SJCRH30 (cell line): ENCODE results near the gene PLD1. TPM values are rescaled to one million over a fixed set of nuclear protein-coding genes. Genes with fewer than 3 reads are reported as not detected.

ENCODE experiments used
- DNase-seq, 2 experiments: peaks; one replicate each; pipeline ENCODE4 v3.0.0-alpha.2; 2015 to 2020
- H3K27ac ChIP-seq: fragments of 250-450 bp; sonication (Bioruptor Pico); 2 replicates; pipeline ENCODE4 v1.5.1; 2020; ENCODE audit warnings: mild to moderate bottlenecking, moderate library complexity
- H3K27me3 ChIP-seq: fragments of 250-450 bp; sonication (Bioruptor Pico); 2 replicates; pipeline ENCODE4 v1.5.1; 2020; ENCODE audit warnings: mild to moderate bottlenecking, moderate library complexity
- H3K36me3 ChIP-seq: fragments of 250-450 bp; sonication (Bioruptor Pico); 2 replicates; pipeline ENCODE4 v1.5.1; 2020; ENCODE audit warnings: mild to moderate bottlenecking, moderate library complexity
- H3K4me1 ChIP-seq: fragments of 250-450 bp; sonication (Bioruptor Pico); 2 replicates; pipeline ENCODE4 v1.5.1; 2020; ENCODE audit warnings: mild to moderate bottlenecking, moderate library complexity
- H3K4me3 ChIP-seq: fragments of 250-450 bp; sonication (Bioruptor Pico); 2 replicates; pipeline ENCODE4 v1.5.1; 2020; ENCODE audit warnings: mild to moderate bottlenecking, moderate library complexity
- H3K9me3 ChIP-seq: fragments of 250-450 bp; sonication (Bioruptor Pico); replicated peaks from 2 replicates; pipeline ENCODE4 v1.5.1; 2020; ENCODE audit warnings: mild to moderate bottlenecking, moderate library complexity
- total RNA-seq: library from RNA; depleted of rRNA; stranded (reverse); fragments of >200 nt; shearing (Covaris generic); gene quantifications from 2 replicates; pipeline ENCODE4 v1.2.3, GENCODE V29; 2014

Gene PLD1
- total RNA-seq, 1 experiment from 2014 or later = 5.2 TPM

DNA sequence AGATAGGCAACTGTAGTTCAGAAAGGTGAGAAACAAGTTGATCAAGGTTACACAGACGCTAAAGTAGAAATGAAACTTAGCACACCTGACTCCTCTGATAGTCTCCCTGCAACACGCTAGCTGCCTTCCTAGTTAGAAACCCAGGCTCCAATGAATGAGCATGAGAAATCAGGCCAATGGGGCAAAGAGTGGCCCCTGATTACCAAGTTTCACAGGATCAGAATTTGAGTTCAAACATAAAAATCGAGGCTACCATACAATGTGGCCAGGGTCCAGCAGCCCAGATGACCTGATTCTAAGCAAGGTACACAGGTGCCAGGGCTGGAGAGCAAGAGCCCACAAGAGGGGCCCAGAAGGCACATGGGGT is 7.7 kb downstream of the PLD1 start:
- H3K27me3 ChIP-seq = no peaks in the 10 kb centered on the region
- no peak for DNase-seq
- H3K9me3 ChIP-seq = no peaks in the 10 kb centered on the region
- H3K27ac ChIP-seq = no peak overlapping the region
- H3K36me3 ChIP-seq = no peaks in the 10 kb centered on the region
- H3K4me1 ChIP-seq = no peaks in the 10 kb centered on the region
- H3K4me3 ChIP-seq = no peak overlapping the region

DNA sequence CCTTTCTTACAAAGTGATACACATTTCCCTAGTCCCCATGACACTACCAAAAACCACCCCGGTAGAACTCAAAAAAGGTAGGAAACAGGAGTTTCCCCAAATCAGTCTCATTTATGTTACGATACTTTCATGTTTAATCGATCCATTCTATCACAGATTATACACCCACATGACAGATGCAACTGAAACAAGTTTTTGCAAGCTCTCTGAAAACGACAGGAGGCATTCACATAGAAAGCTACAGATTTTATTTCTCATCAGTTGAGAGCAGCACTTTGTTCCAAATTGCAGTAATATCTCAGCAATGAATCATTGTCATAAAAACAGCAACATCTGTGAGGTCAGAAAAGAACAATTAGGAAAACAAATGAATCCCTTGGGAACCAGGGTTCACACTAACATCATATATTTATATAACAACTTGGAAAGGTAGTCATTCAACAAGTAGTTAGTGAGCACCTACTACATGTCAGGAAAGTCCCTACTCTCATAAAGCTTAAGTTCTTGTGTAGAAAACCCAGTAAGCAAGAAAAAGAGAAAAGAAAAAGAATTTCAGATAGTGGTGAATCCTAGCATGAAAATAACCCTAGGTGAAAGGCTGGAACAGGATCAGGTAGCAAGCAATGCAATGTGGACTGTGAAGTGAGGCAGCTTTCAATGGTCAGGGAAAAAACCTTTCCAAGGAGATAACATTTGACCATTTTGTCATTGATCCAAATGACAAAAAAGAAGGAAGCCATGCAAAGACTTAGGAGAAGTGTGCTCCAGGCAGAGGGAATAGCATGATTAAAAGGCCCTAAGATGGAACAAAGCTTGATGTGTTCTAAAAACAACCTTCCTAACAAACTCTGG is 8.3 kb downstream of the PLD1 start:
- H3K4me3 ChIP-seq = no peak overlapping the region
- no peak overlapping the region for H3K27ac ChIP-seq
- no peaks in the 10 kb centered on the region for H3K9me3 ChIP-seq
- no peak for DNase-seq
- H3K36me3 ChIP-seq = no peaks in the 10 kb centered on the region
- no peaks in the 10 kb centered on the region for H3K27me3 ChIP-seq
- no peaks in the 10 kb centered on the region for H3K4me1 ChIP-seq

- Histone ChIP-seq H3K4me1 (no peaks in the 10 kb centered on the region), H3K9me3 (no peaks in the 10 kb centered on the region), H3K27me3 (no peaks in the 10 kb centered on the region), H3K4me3 (no peak overlapping the region), H3K27ac (no peak overlapping the region), H3K36me3 (no peaks in the 10 kb centered on the region)
- DNase-seq = no peak
These were observed 10.8 kb downstream of the PLD1 start for GRCh38 chr3:171799501-171799900.

GRCh38 chr3:171797873-171798272 is 12.4 kb downstream of the PLD1 start:
- Histone ChIP-seq H3K36me3 (no peaks in the 10 kb centered on the region), H3K27me3 (no peaks in the 10 kb centered on the region), H3K4me1 (no peaks in the 10 kb centered on the region), H3K9me3 (no peaks in the 10 kb centered on the region), H3K27ac (no peak overlapping the region), H3K4me3 (no peak overlapping the region)
- no peak for DNase-seq

- H3K36me3 ChIP-seq = no peaks in the 10 kb centered on the region
- H3K4me3 ChIP-seq = no peak overlapping the region
- DNase-seq = no peak
- H3K4me1 ChIP-seq = peaks cover under 1% of the 10 kb centered on the region
- H3K27ac ChIP-seq = no peak overlapping the region
- H3K9me3 ChIP-seq = no peaks in the 10 kb centered on the region
- no peaks in the 10 kb centered on the region for H3K27me3 ChIP-seq
These were observed 13.0 kb downstream of the PLD1 start for GRCh38 chr3:171797265-171797679.

GRCh38 chr3:171796625-171797264 is 13.5 kb downstream of the PLD1 start:
- Histone ChIP-seq H3K4me3 (no peak overlapping the region), H3K9me3 (no peaks in the 10 kb centered on the region), H3K4me1 (peaks cover 6% of the 10 kb centered on the region), H3K27ac (no peak overlapping the region), H3K27me3 (no peaks in the 10 kb centered on the region), H3K36me3 (no peaks in the 10 kb centered on the region)
- no peak for DNase-seq

DNA sequence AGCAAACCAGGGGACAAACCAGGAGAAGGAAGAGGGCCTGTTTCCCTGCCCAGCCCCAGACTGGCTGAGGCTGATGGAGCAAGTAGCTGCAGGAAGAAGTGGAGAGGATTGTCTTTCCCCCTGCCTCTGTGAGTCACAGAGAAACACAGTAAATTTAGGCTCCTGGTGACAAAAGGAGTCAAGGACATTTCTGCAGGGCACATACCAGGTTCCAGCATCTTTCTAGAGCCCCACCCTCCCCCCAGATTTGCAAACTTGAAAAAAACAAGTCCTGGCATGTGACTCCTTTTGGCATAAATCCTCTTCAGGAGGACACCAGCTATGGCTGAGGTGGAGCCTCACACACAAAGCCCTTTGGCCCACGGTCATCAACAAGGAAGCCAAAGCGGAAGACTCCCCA is 17.8 kb downstream of the PLD1 start:
- no peak overlapping the region for H3K27ac ChIP-seq
- H3K4me3 ChIP-seq = no peak overlapping the region
- peaks cover 36% of the 10 kb centered on the region for H3K4me1 ChIP-seq
- no peaks in the 10 kb centered on the region for H3K27me3 ChIP-seq
- no peaks in the 10 kb centered on the region for H3K9me3 ChIP-seq
- no peak for DNase-seq
- no peaks in the 10 kb centered on the region for H3K36me3 ChIP-seq

GRCh38 chr3:171791692-171792076 is 18.6 kb downstream of the PLD1 start:
- peak in 1 of 2 experiments; percentile 36 for DNase-seq
- Histone ChIP-seq H3K27ac (peak overlapping the region; percentile 96), H3K27me3 (no peaks in the 10 kb centered on the region), H3K36me3 (no peaks in the 10 kb centered on the region), H3K9me3 (no peaks in the 10 kb centered on the region), H3K4me3 (no peak overlapping the region), H3K4me1 (peaks cover 36% of the 10 kb centered on the region)

GRCh38 chr3:171790898-171791691 is 19.2 kb downstream of the PLD1 start:
- peak overlapping the region; percentile 96 for H3K27ac ChIP-seq
- peak; percentile 26 to 74 for DNase-seq
- no peaks in the 10 kb centered on the region for H3K27me3 ChIP-seq
- peaks cover 36% of the 10 kb centered on the region for H3K4me1 ChIP-seq
- H3K36me3 ChIP-seq = no peaks in the 10 kb centered on the region
- peak overlapping the region; percentile 5 for H3K4me3 ChIP-seq
- no peaks in the 10 kb centered on the region for H3K9me3 ChIP-seq

DNA sequence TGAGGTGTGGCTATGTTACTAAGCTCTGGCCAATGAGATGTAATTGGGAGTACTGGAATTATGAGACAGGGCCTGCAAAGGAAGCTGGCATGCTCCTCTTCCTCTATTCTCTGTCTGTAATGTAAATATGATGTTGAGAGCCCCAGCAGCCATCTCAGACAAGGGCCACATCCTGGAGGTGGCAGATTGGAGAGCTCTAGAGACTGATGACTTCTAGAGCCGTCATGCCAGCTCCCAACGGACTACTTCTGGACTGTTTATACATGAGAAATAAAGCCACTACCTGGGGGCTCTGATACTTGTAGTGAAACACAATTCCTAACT is 19.7 kb downstream of the PLD1 start:
- peak; percentile 42 to 67 for DNase-seq
- Histone ChIP-seq H3K4me3 (peak overlapping the region; percentile 5), H3K4me1 (peaks cover 36% of the 10 kb centered on the region), H3K27me3 (no peaks in the 10 kb centered on the region), H3K36me3 (no peaks in the 10 kb centered on the region), H3K9me3 (no peaks in the 10 kb centered on the region), H3K27ac (peak overlapping the region; percentile 96)

DNA sequence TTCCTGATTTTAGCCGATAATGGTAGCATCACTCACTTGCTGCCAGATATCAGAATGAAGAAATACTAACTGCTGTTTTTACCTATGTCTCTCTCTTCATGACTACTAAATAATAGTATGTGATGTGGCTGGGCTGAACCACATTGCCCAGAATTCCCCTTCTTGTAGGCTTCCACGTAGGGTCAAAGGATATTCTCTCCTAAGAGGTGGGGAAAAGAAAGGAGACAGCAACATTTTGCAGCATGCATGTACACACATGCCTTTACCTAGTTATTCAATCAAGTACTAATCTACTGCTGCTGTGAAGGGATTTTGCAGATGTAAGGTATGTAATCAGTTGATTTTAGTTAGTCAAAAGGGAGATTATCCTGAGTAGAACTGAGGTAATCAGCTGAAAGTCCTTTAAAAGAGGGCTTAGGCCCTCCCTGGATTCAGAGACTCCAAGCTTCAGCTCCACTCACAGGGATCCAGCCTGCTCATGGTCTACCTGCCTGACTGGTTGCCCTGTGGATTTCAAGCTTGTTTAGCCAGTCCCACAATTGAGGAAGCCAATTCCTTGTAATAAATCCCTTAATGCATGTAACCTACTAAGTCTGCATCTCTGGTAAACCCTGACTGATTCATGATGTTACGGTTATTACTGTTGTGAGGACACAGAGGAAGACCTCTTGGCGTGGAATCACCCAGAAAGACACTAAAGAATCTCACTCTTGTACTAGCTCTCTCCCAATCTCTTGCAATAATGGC is 20.4 kb downstream of the PLD1 start:
- Histone ChIP-seq H3K27ac (peak overlapping the region; percentile 96), H3K36me3 (no peaks in the 10 kb centered on the region), H3K4me3 (peak overlapping the region; percentile 5), H3K9me3 (no peaks in the 10 kb centered on the region), H3K27me3 (no peaks in the 10 kb centered on the region), H3K4me1 (peaks cover 36% of the 10 kb centered on the region)
- DNase-seq = peak; percentile 63 to 88

GRCh38 chr3:171788546-171789351 is 21.5 kb downstream of the PLD1 start:
- Histone ChIP-seq H3K27ac (no peak overlapping the region; the same call in 1 of the 2 replicates), H3K4me3 (no peak overlapping the region), H3K36me3 (no peaks in the 10 kb centered on the region), H3K9me3 (no peaks in the 10 kb centered on the region), H3K27me3 (no peaks in the 10 kb centered on the region), H3K4me1 (peaks cover 36% of the 10 kb centered on the region)
- peak in 1 of 2 experiments; percentile 32 for DNase-seq

DNA sequence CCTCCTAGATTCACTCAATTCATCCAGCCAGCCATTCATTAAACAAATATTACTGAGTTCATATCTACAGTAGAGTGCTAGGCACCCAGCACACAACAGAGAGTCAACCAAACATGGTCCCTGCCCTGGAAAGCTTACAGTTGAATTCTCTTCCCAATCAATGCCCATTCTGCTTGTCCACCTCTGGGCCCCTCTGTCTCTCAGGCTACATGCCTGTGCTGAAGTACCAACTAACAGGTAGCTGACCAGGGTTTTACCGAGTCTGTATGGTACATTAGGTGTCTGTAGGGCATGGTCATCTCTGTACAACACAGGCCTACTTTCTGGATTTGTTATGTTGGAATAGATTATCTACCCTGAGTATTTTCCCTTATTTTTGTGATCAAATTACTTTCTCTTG is 23.3 kb downstream of the PLD1 start:
- Histone ChIP-seq H3K9me3 (no peaks in the 10 kb centered on the region), H3K4me3 (no peak overlapping the region), H3K36me3 (no peaks in the 10 kb centered on the region), H3K4me1 (peaks cover 32% of the 10 kb centered on the region), H3K27ac (no peak overlapping the region), H3K27me3 (no peaks in the 10 kb centered on the region)
- DNase-seq = no peak

GRCh38 chr3:171784937-171785336 is 25.3 kb downstream of the PLD1 start:
- DNase-seq = no peak
- H3K27me3 ChIP-seq = no peaks in the 10 kb centered on the region
- no peaks in the 10 kb centered on the region for H3K9me3 ChIP-seq
- no peaks in the 10 kb centered on the region for H3K36me3 ChIP-seq
- no peak overlapping the region for H3K4me3 ChIP-seq
- peaks cover 12% of the 10 kb centered on the region for H3K4me1 ChIP-seq
- no peak overlapping the region for H3K27ac ChIP-seq
